ENCODE data around the gene APBA2.

DNA sequence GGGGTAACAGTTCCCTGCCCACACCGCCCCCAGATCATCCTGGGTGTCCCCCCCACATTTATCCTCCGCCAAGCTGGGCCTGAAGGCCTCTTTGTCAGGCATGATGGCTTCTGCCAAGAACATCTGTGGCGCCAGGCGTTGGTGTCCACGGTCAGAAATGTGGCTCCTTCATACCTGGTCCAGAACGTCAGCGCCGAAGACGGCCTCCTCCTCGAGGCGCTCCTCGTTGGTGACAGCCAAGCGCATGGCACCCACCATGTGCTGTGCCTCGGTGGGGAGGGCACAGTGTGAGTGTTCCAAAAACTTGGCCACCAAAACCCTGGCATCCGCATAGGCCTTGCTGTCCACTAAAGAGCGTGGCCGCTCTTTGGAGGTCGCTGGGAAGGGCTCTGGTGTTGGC lies 237.4 kb downstream of the APBA2 start:
- TF ChIP-seq, protein P1, sequence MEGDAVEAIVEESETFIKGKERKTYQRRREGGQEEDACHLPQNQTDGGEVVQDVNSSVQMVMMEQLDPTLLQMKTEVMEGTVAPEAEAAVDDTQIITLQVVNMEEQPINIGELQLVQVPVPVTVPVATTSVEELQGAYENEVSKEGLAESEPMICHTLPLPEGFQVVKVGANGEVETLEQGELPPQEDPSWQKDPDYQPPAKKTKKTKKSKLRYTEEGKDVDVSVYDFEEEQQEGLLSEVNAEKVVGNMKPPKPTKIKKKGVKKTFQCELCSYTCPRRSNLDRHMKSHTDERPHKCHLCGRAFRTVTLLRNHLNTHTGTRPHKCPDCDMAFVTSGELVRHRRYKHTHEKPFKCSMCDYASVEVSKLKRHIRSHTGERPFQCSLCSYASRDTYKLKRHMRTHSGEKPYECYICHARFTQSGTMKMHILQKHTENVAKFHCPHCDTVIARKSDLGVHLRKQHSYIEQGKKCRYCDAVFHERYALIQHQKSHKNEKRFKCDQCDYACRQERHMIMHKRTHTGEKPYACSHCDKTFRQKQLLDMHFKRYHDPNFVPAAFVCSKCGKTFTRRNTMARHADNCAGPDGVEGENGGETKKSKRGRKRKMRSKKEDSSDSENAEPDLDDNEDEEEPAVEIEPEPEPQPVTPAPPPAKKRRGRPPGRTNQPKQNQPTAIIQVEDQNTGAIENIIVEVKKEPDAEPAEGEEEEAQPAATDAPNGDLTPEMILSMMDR (IDR thresholded peaks at IDR 0.05), result no peak
- TF ChIP-seq, protein P2, sequence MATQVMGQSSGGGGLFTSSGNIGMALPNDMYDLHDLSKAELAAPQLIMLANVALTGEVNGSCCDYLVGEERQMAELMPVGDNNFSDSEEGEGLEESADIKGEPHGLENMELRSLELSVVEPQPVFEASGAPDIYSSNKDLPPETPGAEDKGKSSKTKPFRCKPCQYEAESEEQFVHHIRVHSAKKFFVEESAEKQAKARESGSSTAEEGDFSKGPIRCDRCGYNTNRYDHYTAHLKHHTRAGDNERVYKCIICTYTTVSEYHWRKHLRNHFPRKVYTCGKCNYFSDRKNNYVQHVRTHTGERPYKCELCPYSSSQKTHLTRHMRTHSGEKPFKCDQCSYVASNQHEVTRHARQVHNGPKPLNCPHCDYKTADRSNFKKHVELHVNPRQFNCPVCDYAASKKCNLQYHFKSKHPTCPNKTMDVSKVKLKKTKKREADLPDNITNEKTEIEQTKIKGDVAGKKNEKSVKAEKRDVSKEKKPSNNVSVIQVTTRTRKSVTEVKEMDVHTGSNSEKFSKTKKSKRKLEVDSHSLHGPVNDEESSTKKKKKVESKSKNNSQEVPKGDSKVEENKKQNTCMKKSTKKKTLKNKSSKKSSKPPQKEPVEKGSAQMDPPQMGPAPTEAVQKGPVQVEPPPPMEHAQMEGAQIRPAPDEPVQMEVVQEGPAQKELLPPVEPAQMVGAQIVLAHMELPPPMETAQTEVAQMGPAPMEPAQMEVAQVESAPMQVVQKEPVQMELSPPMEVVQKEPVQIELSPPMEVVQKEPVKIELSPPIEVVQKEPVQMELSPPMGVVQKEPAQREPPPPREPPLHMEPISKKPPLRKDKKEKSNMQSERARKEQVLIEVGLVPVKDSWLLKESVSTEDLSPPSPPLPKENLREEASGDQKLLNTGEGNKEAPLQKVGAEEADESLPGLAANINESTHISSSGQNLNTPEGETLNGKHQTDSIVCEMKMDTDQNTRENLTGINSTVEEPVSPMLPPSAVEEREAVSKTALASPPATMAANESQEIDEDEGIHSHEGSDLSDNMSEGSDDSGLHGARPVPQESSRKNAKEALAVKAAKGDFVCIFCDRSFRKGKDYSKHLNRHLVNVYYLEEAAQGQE (IDR thresholded peaks at IDR 0.05; ENCODE audit: insufficient read depth in 1 of 2, low read depth in 2 of 2, low read length in 1 of 2), result no peak
- TF ChIP-seq SIN3A (IDR thresholded peaks at IDR 0.05; ENCODE audit: borderline replicate concordance, insufficient read depth, low read depth, low read length), result no peak
- TF ChIP-seq POLR2AphosphoS5 (IDR thresholded peaks at IDR 0.05; ENCODE audit: low read depth, low read length), result no peak
